ENCODE measurements around the gene ZNF646.

DNA sequence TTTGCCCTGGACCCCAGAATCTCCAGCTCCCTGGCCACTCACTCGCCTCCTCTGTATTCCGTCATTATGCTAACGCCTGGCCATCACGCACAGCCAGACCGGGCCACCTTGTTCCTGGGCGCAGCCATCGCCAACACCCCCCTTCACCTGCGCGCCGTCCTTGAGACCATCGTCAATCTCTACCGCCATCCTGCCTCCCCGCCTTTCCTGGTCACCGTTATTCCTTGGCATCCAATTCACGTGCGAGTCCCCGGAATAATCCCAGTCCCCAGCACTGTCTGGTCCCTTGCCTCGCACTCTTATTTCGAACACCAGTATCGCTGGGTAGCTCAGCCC lies 19.8 kb downstream of the ZNF646 start:
- TF ChIP-seq, protein P1, sequence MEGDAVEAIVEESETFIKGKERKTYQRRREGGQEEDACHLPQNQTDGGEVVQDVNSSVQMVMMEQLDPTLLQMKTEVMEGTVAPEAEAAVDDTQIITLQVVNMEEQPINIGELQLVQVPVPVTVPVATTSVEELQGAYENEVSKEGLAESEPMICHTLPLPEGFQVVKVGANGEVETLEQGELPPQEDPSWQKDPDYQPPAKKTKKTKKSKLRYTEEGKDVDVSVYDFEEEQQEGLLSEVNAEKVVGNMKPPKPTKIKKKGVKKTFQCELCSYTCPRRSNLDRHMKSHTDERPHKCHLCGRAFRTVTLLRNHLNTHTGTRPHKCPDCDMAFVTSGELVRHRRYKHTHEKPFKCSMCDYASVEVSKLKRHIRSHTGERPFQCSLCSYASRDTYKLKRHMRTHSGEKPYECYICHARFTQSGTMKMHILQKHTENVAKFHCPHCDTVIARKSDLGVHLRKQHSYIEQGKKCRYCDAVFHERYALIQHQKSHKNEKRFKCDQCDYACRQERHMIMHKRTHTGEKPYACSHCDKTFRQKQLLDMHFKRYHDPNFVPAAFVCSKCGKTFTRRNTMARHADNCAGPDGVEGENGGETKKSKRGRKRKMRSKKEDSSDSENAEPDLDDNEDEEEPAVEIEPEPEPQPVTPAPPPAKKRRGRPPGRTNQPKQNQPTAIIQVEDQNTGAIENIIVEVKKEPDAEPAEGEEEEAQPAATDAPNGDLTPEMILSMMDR (IDR thresholded peaks at IDR 0.05; ENCODE audit: low read depth, low read length, poor library complexity, severe bottlenecking), result no peak
- no peak for TF ChIP-seq EZH2phosphoT487 (IDR thresholded peaks at IDR 0.05; ENCODE audit: borderline replicate concordance, low read length)
